ENCODE measurements around the gene MAGI2. TPM values are rescaled to one million over a fixed set of nuclear protein-coding genes. Genes with fewer than 3 reads are reported as not detected.
"Not testable (repeated sequence)": the region's sequence is repeated elsewhere in the genome, so short reads cannot be mapped to it uniquely, and the experiment has no call there.

MAGI2 gene
- total RNA-seq, 3 donors from 2014 or later = 0.10 to 0.16 (median 0.14) TPM

DNA sequence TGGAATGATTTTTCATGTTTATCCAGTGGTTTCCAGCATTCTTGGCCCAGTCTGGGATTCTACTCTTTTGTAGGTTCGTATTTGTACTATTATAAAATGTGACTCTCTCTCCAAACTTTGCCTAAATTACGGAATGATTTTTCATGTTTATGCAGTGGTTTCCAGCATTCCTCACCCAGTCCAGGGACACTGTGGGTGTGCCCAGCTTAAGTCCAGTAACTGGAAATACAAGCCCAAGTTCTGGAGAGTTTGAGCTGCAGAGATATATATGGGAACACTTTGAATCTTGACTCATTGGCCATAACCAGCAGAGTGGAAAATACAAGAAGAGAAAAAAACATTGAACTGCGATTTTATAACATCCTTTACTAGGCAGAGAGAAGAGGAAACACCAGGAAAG, 5.9 kb upstream of the MAGI2 start:
- no peak overlapping the region for H3K4me3 Mint-ChIP-seq
- H3K36me3 Mint-ChIP-seq (ENCODE audit: insufficient read depth) = no peaks in the 10 kb centered on the region
- H3K4me1 Mint-ChIP-seq (ENCODE audit: low read depth) = no peaks in the 10 kb centered on the region
- no peaks in the 10 kb centered on the region for H3K9me3 Mint-ChIP-seq
- ATAC-seq (no peak), DNase-seq (no peak)
- peaks cover 9% of the 10 kb centered on the region for H3K27me3 Mint-ChIP-seq (ENCODE audit: low read depth)

GRCh38 chr7:79458796-79459195, 5.3 kb upstream of the MAGI2 start:
- Mint-ChIP-seq H3K4me3 (no peak overlapping the region), H3K36me3 (ENCODE audit: insufficient read depth) (no peaks in the 10 kb centered on the region), H3K9me3 (no peaks in the 10 kb centered on the region), H3K27me3 (ENCODE audit: low read depth) (peaks cover 13% of the 10 kb centered on the region), H3K4me1 (ENCODE audit: low read depth) (no peaks in the 10 kb centered on the region)
- DNase-seq = no peak
- no peak for ATAC-seq

GRCh38 chr7:79455173-79455790, 1.8 kb upstream of the MAGI2 start:
- ATAC-seq (no peak), DNase-seq (no peak)
- no peaks in the 10 kb centered on the region for H3K36me3 Mint-ChIP-seq (ENCODE audit: insufficient read depth)
- no peak overlapping the region for H3K4me3 Mint-ChIP-seq
- no peaks in the 10 kb centered on the region for H3K4me1 Mint-ChIP-seq (ENCODE audit: low read depth)
- H3K9me3 Mint-ChIP-seq = peaks cover 8% of the 10 kb centered on the region
- peaks cover 41% of the 10 kb centered on the region for H3K27me3 Mint-ChIP-seq (ENCODE audit: low read depth)

GRCh38 chr7:79454361-79454960, 994 bp upstream of the MAGI2 start:
- Mint-ChIP-seq H3K4me1 (ENCODE audit: low read depth) (no peaks in the 10 kb centered on the region), H3K36me3 (ENCODE audit: insufficient read depth) (no peaks in the 10 kb centered on the region), H3K27me3 (ENCODE audit: low read depth) (peaks cover 41% of the 10 kb centered on the region), H3K9me3 (peaks cover 8% of the 10 kb centered on the region), H3K4me3 (no peak overlapping the region)
- ATAC-seq (no peak), DNase-seq (no peak)

- DNase-seq (no peak), ATAC-seq (no peak)
- H3K4me1 Mint-ChIP-seq (ENCODE audit: low read depth) = no peaks in the 10 kb centered on the region
- peaks cover 41% of the 10 kb centered on the region for H3K27me3 Mint-ChIP-seq (ENCODE audit: low read depth)
- H3K9me3 Mint-ChIP-seq = peaks cover 8% of the 10 kb centered on the region
- H3K4me3 Mint-ChIP-seq = no peak overlapping the region
- H3K36me3 Mint-ChIP-seq (ENCODE audit: insufficient read depth) = no peaks in the 10 kb centered on the region
These were observed 255 bp downstream of the MAGI2 start for GRCh38 chr7:79453266-79453557.

DNA sequence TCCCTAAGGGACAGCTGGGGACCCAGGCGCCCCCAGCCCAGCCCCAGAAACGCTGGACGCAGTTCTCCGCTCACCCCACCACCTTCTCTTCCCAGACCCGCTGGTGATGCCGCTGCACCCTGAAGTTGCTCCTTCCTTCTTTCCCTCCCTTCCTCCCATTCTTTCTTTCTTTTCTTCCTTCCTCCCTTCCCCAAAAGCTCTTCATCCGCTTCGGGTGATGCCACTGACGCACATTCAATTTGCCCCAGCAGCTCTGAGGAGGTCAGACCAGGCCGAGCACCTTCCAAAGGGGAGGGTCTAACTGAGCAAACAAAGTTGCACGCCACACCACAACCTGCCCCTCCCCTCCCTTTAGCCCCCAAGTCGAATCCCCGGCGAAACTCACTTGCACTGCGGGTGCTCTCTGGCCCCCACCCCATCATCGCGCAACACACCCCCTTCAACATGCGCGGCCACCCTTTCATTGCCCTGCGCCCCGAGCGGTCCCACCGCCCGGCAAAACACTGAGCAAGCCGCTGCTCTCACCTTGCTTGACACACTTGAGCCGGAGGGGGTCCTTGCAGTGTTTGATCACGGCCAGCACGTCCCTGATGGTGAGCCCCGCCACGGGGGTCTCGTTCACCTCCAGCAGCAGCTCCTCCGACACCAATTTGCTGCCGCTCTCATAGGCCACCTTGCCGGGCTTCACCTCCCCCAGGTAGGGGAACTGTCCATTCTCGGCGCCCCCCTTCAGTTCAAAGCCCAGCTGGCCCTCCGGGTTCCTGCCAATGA, 787 bp downstream of the MAGI2 start:
- peaks cover 41% of the 10 kb centered on the region for H3K27me3 Mint-ChIP-seq (ENCODE audit: low read depth)
- no peak for DNase-seq

GRCh38 chr7:79452032-79452494, 1.4 kb downstream of the MAGI2 start:
- H3K36me3 Mint-ChIP-seq (ENCODE audit: insufficient read depth) = no peaks in the 10 kb centered on the region
- peak overlapping the region; percentile 31 for H3K4me3 Mint-ChIP-seq
- DNase-seq (no peak), ATAC-seq (peak; percentile 64 to 69)
- peaks cover 41% of the 10 kb centered on the region for H3K27me3 Mint-ChIP-seq (ENCODE audit: low read depth)
- no peaks in the 10 kb centered on the region for H3K4me1 Mint-ChIP-seq (ENCODE audit: low read depth)
- H3K9me3 Mint-ChIP-seq = peaks cover 8% of the 10 kb centered on the region

More for the DNA sequence above, 787 bp downstream of the MAGI2 start:
- Mint-ChIP-seq H3K4me3 (peak overlapping the region; percentile 63), H3K36me3 (ENCODE audit: insufficient read depth) (no peaks in the 10 kb centered on the region), H3K9me3 (peaks cover 8% of the 10 kb centered on the region), H3K4me1 (ENCODE audit: low read depth) (no peaks in the 10 kb centered on the region)
- ATAC-seq = peak in 1 of 2 donors; percentile 15

DNA sequence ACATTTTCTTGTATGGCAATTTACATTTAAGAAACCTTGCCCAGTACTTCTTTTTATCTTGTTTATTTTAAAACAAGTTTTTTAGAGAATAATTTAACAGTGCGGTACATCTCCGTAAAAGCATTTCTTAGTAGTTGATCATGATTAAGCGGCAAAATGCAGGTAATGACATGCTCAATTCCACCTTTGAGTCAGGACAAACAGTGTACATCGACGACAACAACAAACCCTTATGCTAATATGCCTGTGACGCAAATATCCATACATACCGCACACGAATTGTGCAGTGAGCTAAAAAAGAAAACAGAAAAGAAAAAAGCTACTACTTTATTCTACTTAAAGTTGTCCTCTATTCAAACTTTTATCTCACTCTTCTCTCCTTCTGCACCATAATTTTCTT, 1.9 kb downstream of the MAGI2 start:
- Mint-ChIP-seq H3K36me3 (ENCODE audit: insufficient read depth) (no peaks in the 10 kb centered on the region), H3K9me3 (peaks cover 8% of the 10 kb centered on the region), H3K4me3 (no peak overlapping the region), H3K27me3 (ENCODE audit: low read depth) (peaks cover 41% of the 10 kb centered on the region), H3K4me1 (ENCODE audit: low read depth) (no peaks in the 10 kb centered on the region)
- ATAC-seq = no peak
- DNase-seq = no peak

DNA sequence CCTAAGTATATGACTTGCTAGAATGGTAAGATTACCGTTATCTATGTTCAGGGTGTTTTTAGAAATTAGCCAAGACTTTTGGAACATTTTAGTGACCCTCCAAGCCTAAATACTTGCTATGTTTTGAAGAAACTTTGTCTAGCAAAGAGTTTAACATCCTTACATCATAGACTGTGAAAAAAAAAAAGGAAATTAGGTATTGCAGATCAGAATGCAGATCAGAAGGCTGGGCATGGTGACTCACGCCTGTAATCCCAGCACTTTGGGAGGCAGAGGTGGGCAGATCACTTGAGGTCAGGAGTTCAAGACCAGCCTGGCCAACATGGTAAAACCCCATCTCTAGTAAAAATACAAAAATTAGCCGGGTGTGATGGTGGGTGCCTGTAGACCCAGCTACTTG, 10.7 kb downstream of the MAGI2 start:
- not testable (repeated sequence) for DNase-seq; H3K9me3 Mint-ChIP-seq; H3K36me3 Mint-ChIP-seq (ENCODE audit: insufficient read depth)

DNA sequence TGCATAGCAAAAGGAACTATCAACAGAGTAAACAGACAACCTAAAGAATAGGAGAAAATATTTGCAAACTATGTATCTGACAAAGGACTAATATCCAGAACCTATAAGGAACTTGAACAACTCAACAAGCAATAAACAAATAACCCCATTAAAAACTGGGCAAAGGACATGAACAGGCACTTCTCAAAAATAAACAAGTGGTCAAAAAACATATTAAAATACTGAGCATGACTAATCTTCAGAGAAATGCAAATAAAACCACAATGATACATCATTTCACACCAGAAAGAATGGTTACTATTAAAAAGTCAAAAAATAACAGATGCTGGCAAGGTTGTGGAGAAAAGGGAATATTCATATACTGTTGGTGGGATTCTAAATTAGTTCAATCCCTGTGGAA, 17.1 kb downstream of the MAGI2 start:
- H3K4me1 Mint-ChIP-seq (ENCODE audit: low read depth) = no peaks in the 10 kb centered on the region
- DNase-seq (no peak), ATAC-seq (no peak)
- no peak overlapping the region for H3K4me3 Mint-ChIP-seq
- H3K27me3 Mint-ChIP-seq (ENCODE audit: low read depth) = no peaks in the 10 kb centered on the region
- H3K36me3 Mint-ChIP-seq (ENCODE audit: insufficient read depth) = no peaks in the 10 kb centered on the region
- peaks cover 8% of the 10 kb centered on the region for H3K9me3 Mint-ChIP-seq

More for the DNA sequence above, 10.7 kb downstream of the MAGI2 start:
- H3K4me1 Mint-ChIP-seq (ENCODE audit: low read depth); ATAC-seq; H3K4me3 Mint-ChIP-seq; H3K27me3 Mint-ChIP-seq (ENCODE audit: low read depth): not testable (repeated sequence)

GRCh38 chr7:79434867-79435266, 18.6 kb downstream of the MAGI2 start:
- DNase-seq (no peak), ATAC-seq (no peak)
- peaks cover 8% of the 10 kb centered on the region for H3K9me3 Mint-ChIP-seq
- no peak overlapping the region for H3K4me3 Mint-ChIP-seq
- no peaks in the 10 kb centered on the region for H3K4me1 Mint-ChIP-seq (ENCODE audit: low read depth)
- H3K36me3 Mint-ChIP-seq (ENCODE audit: insufficient read depth) = no peaks in the 10 kb centered on the region
- H3K27me3 Mint-ChIP-seq (ENCODE audit: low read depth) = no peaks in the 10 kb centered on the region

- H3K36me3 Mint-ChIP-seq (ENCODE audit: insufficient read depth) = no peaks in the 10 kb centered on the region
- no peaks in the 10 kb centered on the region for H3K4me1 Mint-ChIP-seq (ENCODE audit: low read depth)
- H3K4me3 Mint-ChIP-seq = no peak overlapping the region
- DNase-seq (no peak), ATAC-seq (no peak)
- H3K9me3 Mint-ChIP-seq = peaks cover 8% of the 10 kb centered on the region
- H3K27me3 Mint-ChIP-seq (ENCODE audit: low read depth) = no peaks in the 10 kb centered on the region
These were observed 19.4 kb downstream of the MAGI2 start for GRCh38 chr7:79434098-79434497.

GRCh38 chr7:79430391-79430790, 23.1 kb downstream of the MAGI2 start:
- ATAC-seq (no peak), DNase-seq (no peak)
- no peaks in the 10 kb centered on the region for H3K27me3 Mint-ChIP-seq (ENCODE audit: low read depth)
- H3K36me3 Mint-ChIP-seq (ENCODE audit: insufficient read depth) = no peaks in the 10 kb centered on the region
- H3K9me3 Mint-ChIP-seq = peaks cover 12% of the 10 kb centered on the region
- H3K4me1 Mint-ChIP-seq (ENCODE audit: low read depth) = no peaks in the 10 kb centered on the region
- H3K4me3 Mint-ChIP-seq = no peak overlapping the region

- DNase-seq = no peak
- ATAC-seq = no peak
- no peaks in the 10 kb centered on the region for H3K27me3 Mint-ChIP-seq (ENCODE audit: low read depth)
These were observed 27.8 kb downstream of the MAGI2 start for GRCh38 chr7:79425665-79426064.

GRCh38 chr7:79421751-79422150, 31.7 kb downstream of the MAGI2 start:
- ATAC-seq = no peak
- H3K4me3 Mint-ChIP-seq = no peak overlapping the region

More at GRCh38 chr7:79425665-79426064, 27.8 kb downstream of the MAGI2 start:
- H3K4me3 Mint-ChIP-seq = no peak overlapping the region
- H3K9me3 Mint-ChIP-seq = peaks cover 4% of the 10 kb centered on the region
- no peaks in the 10 kb centered on the region for H3K36me3 Mint-ChIP-seq (ENCODE audit: insufficient read depth)
- no peaks in the 10 kb centered on the region for H3K4me1 Mint-ChIP-seq (ENCODE audit: low read depth)

More at GRCh38 chr7:79421751-79422150, 31.7 kb downstream of the MAGI2 start:
- no peak for DNase-seq
- peaks cover 4% of the 10 kb centered on the region for H3K9me3 Mint-ChIP-seq
- H3K27me3 Mint-ChIP-seq (ENCODE audit: low read depth) = no peaks in the 10 kb centered on the region
- no peaks in the 10 kb centered on the region for H3K36me3 Mint-ChIP-seq (ENCODE audit: insufficient read depth)
- H3K4me1 Mint-ChIP-seq (ENCODE audit: low read depth) = no peaks in the 10 kb centered on the region
